Stimulated activated CD8-positive, alpha-beta memory T cell treated with anti-CD3 and anti-CD28 coated beads, Interleukin-4, amount 100 ng/mL, for 4 hours (primary cell): ENCODE measurements around the gene ITSN1.
"Not testable (repeated sequence)": the region's sequence is repeated elsewhere in the genome, so short reads cannot be mapped to it uniquely, and the experiment has no call there.

Source experiments
- DNase-seq, 2 donors: peaks; one replicate each; pipeline ENCODE4 v3.0.0-alpha.2; 2020; ENCODE audit warnings: low read depth in 2 of 2, low spot score in 1 of 2

Gene ITSN1

GRCh38 chr21:33650929-33651509, 8.7 kb downstream of the ITSN1 start:
- DNase-seq, result no peak

GRCh38 chr21:33651965-33652680, 9.8 kb downstream of the ITSN1 start:
- DNase-seq, result no peak

GRCh38 chr21:33654412-33654811, 12.1 kb downstream of the ITSN1 start:
- no peak for DNase-seq

- DNase-seq, result no peak
Measured at GRCh38 chr21:33655588-33656221, 13.4 kb downstream of the ITSN1 start.

- no peak for DNase-seq
Measured at GRCh38 chr21:33657124-33657820, 15.0 kb downstream of the ITSN1 start.

GRCh38 chr21:33658919-33659567, 16.7 kb downstream of the ITSN1 start:
- DNase-seq, result no peak

GRCh38 chr21:33659568-33659949, 17.3 kb downstream of the ITSN1 start:
- no peak for DNase-seq

GRCh38 chr21:33660406-33660805, 18.1 kb downstream of the ITSN1 start:
- no peak for DNase-seq

GRCh38 chr21:33661146-33661545, 18.8 kb downstream of the ITSN1 start:
- DNase-seq, result no peak

- DNase-seq, result no peak
Measured at GRCh38 chr21:33662046-33662445, 19.7 kb downstream of the ITSN1 start.

- DNase-seq, result no peak
Measured at GRCh38 chr21:33663241-33663640, 20.9 kb downstream of the ITSN1 start.

- DNase-seq, result no peak
Measured at GRCh38 chr21:33664135-33664534, 21.8 kb downstream of the ITSN1 start.

- DNase-seq, result no peak
Measured at GRCh38 chr21:33666153-33666552, 23.9 kb downstream of the ITSN1 start.

GRCh38 chr21:33667636-33668035, 25.3 kb downstream of the ITSN1 start:
- DNase-seq, result no peak

GRCh38 chr21:33668180-33668579, 25.9 kb downstream of the ITSN1 start:
- DNase-seq, result no peak

- no peak for DNase-seq
Measured at GRCh38 chr21:33668620-33669019, 26.3 kb downstream of the ITSN1 start.

- DNase-seq, result no peak
Measured at GRCh38 chr21:33670076-33670978, 28.0 kb downstream of the ITSN1 start.

GRCh38 chr21:33673473-33673872, 31.2 kb downstream of the ITSN1 start:
- DNase-seq, result no peak

- DNase-seq, result no peak
Measured at GRCh38 chr21:33674226-33674625, 31.9 kb downstream of the ITSN1 start.

GRCh38 chr21:33676666-33677065, 34.4 kb downstream of the ITSN1 start:
- not testable (repeated sequence) for DNase-seq
